Naive B cell (primary cell): ENCODE data around the gene MZT2A. TPM values are rescaled to one million over a fixed set of nuclear protein-coding genes. Genes with fewer than 3 reads are reported as not detected.
"Not testable (repeated sequence)": the region's sequence is repeated elsewhere in the genome, so short reads cannot be mapped to it uniquely, and the experiment has no call there.

ENCODE experiments used
- ATAC-seq, 2 donors: fragments of 150-1000 bp; cut with Tn5 transposase; 2 replicates each; pipeline ENCODE4 v1.10.0; 2021; ENCODE audit warnings: low read depth in 2 of 2, mild to moderate bottlenecking in 2 of 2, moderate library complexity in 2 of 2
- DNase-seq: peaks from one replicate; pipeline ENCODE4 v3.0.0; 2022
- H3K27ac Mint-ChIP-seq, 6 donors: one replicate each; pipeline ENCODE4 v1.8.0; 2020 to 2022; ENCODE audit warnings: mild to moderate bottlenecking in 6 of 6, mixed read lengths in 6 of 6, moderate library complexity in 5 of 6, inconsistent platforms in 2 of 6
- H3K27me3 Mint-ChIP-seq, 3 donors: one replicate each; pipeline ENCODE4 v1.8.0; 2021 to 2022; ENCODE audit warnings: mixed read lengths in 3 of 3, mild to moderate bottlenecking in 1 of 3
- H3K36me3 Mint-ChIP-seq, 2 donors: one replicate each; pipeline ENCODE4 v1.8.0; 2020 to 2022; ENCODE audit warnings: mixed read lengths in 2 of 2, inconsistent platforms in 1 of 2, mild to moderate bottlenecking in 1 of 2
- H3K4me1 Mint-ChIP-seq, 3 donors: one replicate each; pipeline ENCODE4 v1.8.0; 2020 to 2022; ENCODE audit warnings: mixed read lengths in 3 of 3, inconsistent platforms in 1 of 3, mild to moderate bottlenecking in 1 of 3, moderate library complexity in 1 of 3
- H3K4me3 Mint-ChIP-seq, 8 donors: one replicate each; pipeline ENCODE4 v1.8.0; 2020 to 2022; ENCODE audit warnings: mild to moderate bottlenecking in 8 of 8, mixed read lengths in 8 of 8, moderate library complexity in 8 of 8, inconsistent platforms in 2 of 8
- H3K9me3 Mint-ChIP-seq, 7 donors: one replicate each; pipeline ENCODE4 v1.8.0; 2020 to 2022; ENCODE audit warnings: mixed read lengths in 7 of 7, mild to moderate bottlenecking in 5 of 7, inconsistent platforms in 2 of 7, moderate library complexity in 1 of 7
- polyA plus RNA-seq, 6 donors: library from polyadenylated mRNA; unstranded; fragments of 300-500 nt; fragmentation: Illumina TruSeq; gene quantifications; one replicate each; pipeline ENCODE4 v1.2.3, GENCODE V29; 2021; ENCODE audit warnings: low read depth in 6 of 6

Gene MZT2A
- polyA plus RNA-seq, 6 donors from 2014 or later: 48.5 to 108 (median 82.3) TPM

DNA sequence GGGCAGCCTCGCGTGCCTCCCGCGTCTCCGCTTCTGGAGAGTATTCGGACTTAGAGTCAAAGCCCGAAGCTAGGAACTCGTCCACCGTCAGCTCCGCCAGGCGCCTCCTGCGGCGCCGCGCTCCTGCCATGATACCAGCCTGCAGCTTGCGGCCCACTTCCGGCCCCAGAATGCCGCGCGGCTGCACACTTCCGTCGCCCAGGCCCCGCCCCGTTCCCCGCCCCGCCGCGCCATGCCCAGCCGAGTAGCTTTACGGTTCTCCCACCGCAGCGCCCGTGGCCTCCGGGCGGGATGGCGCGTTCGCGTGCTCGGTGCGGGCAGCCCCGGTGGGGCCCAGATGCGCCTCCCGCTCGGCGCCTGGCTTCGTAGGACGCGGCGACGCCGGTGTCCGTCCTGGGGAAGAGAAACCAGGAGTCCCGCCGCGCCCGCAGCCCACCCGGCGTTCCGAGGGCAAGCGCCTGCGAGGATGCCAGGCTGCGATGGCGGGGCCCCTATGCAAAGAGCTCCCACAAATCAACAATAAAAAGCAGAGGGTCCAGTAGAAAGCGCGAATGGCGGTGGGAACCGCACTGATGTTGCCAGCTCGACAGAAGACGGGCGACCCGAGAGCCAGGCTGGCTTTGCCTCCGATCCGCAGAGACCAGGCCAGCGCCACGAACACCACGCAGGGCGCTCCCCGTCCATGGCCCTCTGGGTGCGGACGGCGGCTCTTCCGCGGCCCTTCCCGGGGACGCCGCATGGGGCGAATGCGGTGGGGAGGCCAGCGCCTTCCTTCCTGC, 47.3 kb downstream of the MZT2A start:
- not testable (repeated sequence) for H3K4me3 Mint-ChIP-seq, H3K4me1 Mint-ChIP-seq, H3K36me3 Mint-ChIP-seq, DNase-seq, H3K27ac Mint-ChIP-seq, H3K9me3 Mint-ChIP-seq, ATAC-seq
- peaks cover 4 to 22% (median 14%) of the 10 kb centered on the region in 3 donors for H3K27me3 Mint-ChIP-seq

DNA sequence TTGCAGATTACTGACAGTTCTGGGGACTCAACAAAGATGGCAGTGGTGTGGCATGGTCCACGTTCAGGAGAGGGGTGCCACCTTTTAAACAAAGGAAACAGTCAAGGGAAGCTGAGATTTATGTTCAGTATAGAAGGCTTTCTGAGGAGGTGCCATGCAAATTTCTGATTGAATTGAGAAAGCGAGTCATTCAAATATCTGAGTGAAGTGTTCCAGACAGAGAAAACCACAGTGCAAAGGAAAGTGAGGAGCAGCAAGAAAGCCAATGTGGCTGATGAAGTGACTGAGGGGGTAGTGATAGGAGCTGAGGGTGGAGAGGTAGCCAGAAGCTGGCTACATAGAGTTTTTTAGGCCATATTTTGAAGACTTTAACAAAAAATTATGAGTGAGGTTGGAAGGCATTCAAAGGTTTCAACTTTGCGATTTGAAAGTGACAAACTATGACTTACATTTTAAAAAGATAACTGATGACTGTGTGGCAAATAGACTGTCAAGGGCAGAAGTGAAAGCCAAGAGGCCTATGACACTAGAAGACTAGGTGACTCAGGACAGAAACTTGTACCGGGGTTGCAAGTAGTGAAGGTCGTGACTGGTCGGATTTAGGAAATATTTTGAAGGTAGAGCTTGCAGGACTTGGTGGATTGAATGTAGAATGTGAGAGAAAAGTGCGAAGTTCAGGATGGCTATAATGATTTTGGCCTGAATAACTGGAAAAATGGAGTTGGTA, 51.3 kb downstream of the MZT2A start:
- H3K27me3 Mint-ChIP-seq: peaks cover 0 to 17% (median 14%) of the 10 kb centered on the region in 3 donors
- H3K27ac Mint-ChIP-seq: not testable (repeated sequence)

More for the DNA sequence above, 51.3 kb downstream of the MZT2A start:
- not testable (repeated sequence) for H3K9me3 Mint-ChIP-seq, DNase-seq, H3K36me3 Mint-ChIP-seq, ATAC-seq, H3K4me1 Mint-ChIP-seq, H3K4me3 Mint-ChIP-seq

Other genes starting within 250 kb of the MZT2A start
- gene RAB6D, start 128.2 kb downstream of the MZT2A start, polyA plus RNA-seq: not detected
- gene TUBA3D, start 16.3 kb downstream of the MZT2A start, polyA plus RNA-seq: not detected
- under 1 TPM in 2 of 6 donors, not detected in 4; 0.27 TPM for gene CCDC74A, start 35.5 kb upstream of the MZT2A start, polyA plus RNA-seq